DMS53 treated with DMSO at 0.1 percent for 48 hours (cell line): ENCODE results near the gene OOSP2.

Source experiments
- DNase-seq: peaks from one replicate; lab custom pipeline; 2025; ENCODE audit not compliant: unreplicated experiment; lab: John Stamatoyannopoulos, UW

Gene OOSP2

DNA sequence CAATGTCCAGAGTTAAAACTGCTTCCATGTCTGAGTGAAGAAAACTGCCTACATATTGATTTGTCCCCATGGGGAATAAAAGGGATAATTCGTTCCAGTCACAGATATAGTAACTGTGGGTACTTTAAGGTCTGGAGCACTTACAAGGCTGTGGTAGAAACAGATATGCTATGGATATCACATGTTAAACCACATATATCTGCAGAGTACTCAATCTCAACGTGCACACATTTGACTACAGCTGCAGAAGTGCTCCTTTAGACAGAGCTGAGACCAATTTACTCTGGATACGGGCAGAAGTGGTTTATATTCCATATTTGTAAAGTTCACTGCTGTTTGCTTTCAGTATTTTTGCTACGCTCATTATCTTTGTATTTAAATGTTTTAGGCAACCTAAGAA lies 38.5 kb downstream of the OOSP2 start:
- no peak for DNase-seq

- DNase-seq = no peak
Observed at GRCh38 chr11:60080535-60080934, 40.3 kb downstream of the OOSP2 start.

DNA sequence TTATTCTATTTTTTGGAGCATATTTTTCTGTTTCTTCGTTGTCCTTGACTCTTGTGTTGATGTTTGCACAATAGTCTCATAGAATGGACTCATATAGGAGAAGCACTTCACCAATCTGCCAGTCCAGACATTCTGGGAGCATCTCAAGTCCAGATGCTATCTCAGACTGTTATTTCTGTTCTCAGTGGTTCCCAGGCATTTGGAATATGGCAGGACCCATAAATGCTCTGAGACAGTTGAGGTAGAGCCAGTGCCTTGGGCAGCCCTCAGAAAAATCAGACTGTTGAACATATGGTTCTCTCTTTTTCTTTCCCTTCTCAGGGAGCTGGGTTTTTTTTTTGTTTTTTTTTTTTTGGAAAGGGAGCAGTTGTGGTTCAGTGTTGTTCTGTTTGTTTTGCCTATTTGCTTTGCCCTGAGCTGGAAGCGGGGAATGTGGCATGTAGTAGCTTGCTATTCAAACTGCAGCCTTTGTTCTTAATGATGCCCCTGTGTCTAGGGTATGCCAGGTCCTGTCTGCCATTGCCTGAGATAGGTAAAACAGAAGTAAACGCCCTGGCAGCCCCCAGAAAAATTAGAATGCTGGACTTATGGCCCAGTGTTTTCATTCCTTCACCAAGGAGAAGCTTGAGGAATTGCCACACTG lies 44.5 kb downstream of the OOSP2 start:
- peak; percentile 9 for DNase-seq

- no peak for DNase-seq
Observed at GRCh38 chr11:60085909-60086308, 45.7 kb downstream of the OOSP2 start.

DNA sequence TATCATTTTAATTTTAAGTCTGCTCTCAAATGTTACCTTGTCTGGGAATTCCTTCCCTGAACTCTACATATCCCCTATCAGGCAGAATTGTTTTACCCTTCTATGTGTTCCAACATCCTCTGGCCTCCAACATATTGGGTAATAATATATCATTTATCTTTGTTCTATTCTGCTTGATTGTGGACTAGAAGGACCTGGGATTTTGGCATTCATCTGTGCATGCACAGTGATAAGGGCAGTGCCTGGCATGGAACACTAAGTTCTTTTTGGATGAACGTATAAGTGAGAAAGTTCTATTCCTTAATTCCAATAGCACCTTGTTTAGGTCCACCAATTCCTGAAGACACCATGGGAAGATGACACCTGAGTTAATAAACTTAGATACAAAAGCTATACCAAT lies 47.0 kb downstream of the OOSP2 start:
- DNase-seq = no peak

DNA sequence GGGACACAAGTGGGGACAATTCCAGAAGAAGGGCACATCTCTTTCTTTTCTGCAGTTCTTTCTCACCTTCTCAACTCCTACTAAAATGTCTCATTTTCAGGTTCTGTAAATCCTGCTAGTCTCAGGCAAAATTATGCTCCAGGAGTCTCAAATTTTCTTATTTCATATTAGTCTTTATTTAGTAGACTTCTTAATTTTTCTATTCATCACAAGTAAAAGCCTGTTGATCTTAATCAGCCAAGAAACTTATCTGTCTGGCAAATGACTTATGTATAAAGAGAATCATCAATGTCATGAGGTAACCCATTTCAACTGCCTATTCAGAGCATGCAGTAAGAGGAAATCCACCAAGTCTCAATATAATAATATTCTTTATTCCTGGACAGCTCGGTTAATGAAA lies 48.2 kb downstream of the OOSP2 start, which contains the start of gene MS4A2:
MS4A2 (plus strand) TSS at position 301 of the 400 bp plus-strand sequence. CDS start 102 bp downstream, outside the sequence.
- no peak for DNase-seq

- no peak for DNase-seq
Observed at GRCh38 chr11:60095477-60096120, 55.4 kb downstream of the OOSP2 start.

- no peak for DNase-seq
Observed at GRCh38 chr11:60097189-60097588, 57.0 kb downstream of the OOSP2 start.
